Measurements from ENCODE around the gene PLPP4.

DNA sequence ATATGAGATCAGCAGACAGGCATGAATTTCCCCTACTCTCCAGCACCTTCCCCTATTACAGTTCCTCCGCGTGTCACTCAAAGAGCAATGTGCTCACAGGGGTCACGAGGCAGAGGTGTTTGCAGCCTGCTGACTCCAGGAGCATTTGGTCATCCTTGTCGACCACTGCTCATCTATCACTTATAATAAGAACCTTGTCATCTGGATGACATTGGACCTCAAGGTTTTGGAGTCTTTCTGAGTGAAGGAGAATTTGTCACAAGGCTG, 32.9 kb upstream of the PLPP4 start:
- TF ChIP-seq ETV6 (CRISPR knock-in tag; conservative IDR thresholded peaks at IDR 0.05) (no peak), POLR2A (IDR thresholded peaks at IDR 0.05; ENCODE audit: insufficient read depth in 1 of 2, low read depth in 2 of 2, low read length in 2 of 2) (no peak), CBX1 (IDR thresholded peaks at IDR 0.05; ENCODE audit: low read depth) (no peak)

Measured in HepG2 (cell line).